Measurements from ENCODE around the gene STAB2.

DNA sequence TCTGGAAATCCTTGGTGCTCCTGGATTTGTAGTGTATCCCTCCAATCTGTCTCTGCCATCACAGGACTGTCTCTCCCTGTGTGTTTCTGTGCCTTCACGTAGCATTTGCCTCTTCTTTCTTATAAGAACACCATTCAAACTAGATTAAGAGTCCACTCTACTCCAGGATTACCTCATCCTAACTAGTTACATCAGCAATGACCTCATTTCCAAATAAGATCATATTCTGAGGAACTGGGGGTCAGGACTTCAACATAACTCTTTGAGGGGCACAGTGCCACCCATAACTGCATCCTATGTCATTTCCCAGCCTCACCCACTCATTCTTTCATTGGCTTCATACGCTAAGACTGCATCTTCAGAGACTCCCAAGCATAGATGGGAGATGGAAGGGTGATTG is 147.8 kb downstream of the STAB2 start:
- TF ChIP-seq, protein P1, sequence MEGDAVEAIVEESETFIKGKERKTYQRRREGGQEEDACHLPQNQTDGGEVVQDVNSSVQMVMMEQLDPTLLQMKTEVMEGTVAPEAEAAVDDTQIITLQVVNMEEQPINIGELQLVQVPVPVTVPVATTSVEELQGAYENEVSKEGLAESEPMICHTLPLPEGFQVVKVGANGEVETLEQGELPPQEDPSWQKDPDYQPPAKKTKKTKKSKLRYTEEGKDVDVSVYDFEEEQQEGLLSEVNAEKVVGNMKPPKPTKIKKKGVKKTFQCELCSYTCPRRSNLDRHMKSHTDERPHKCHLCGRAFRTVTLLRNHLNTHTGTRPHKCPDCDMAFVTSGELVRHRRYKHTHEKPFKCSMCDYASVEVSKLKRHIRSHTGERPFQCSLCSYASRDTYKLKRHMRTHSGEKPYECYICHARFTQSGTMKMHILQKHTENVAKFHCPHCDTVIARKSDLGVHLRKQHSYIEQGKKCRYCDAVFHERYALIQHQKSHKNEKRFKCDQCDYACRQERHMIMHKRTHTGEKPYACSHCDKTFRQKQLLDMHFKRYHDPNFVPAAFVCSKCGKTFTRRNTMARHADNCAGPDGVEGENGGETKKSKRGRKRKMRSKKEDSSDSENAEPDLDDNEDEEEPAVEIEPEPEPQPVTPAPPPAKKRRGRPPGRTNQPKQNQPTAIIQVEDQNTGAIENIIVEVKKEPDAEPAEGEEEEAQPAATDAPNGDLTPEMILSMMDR (IDR thresholded peaks at IDR 0.05): no peak
- TF ChIP-seq POLR2A (IDR thresholded peaks at IDR 0.05): no peak

All from heart left ventricle (tissue), 13 donors.